Osteoblast (primary cell): ENCODE results near the gene INO80. TPM values are rescaled to one million over a fixed set of nuclear protein-coding genes. Genes with fewer than 3 reads are reported as not detected.
A peak's percentile ranks its signal among the peaks of the same experiment; 100 is the strongest.

Source experiments
- DNase-seq: peaks from one replicate; pipeline ENCODE4 v3.0.0; 2011; ENCODE audit warnings: low spot score, mixed read lengths; ENCODE audit not compliant: insufficient read length; ENCODE audit errors: missing footprints
- H2AFZ ChIP-seq: 2 replicates; pipeline ENCODE4 v1.6.0; 2011; ENCODE audit warnings: mild to moderate bottlenecking, low read length
- H3K27ac ChIP-seq: 2 replicates; pipeline ENCODE4 v1.5.1; 2011; ENCODE audit warnings: mild to moderate bottlenecking, low read depth, low read length, moderate library complexity
- H3K27me3 ChIP-seq: 2 replicates; pipeline ENCODE4 v1.6.0; 2012; ENCODE audit warnings: mild to moderate bottlenecking, control low read depth, inconsistent platforms, low read length, moderate library complexity; ENCODE audit not compliant: insufficient read depth
- H3K36me3 ChIP-seq: 2 replicates; pipeline ENCODE4 v1.5.1; 2011; ENCODE audit warnings: mild to moderate bottlenecking, low read length, control low read depth, moderate library complexity; ENCODE audit not compliant: insufficient read depth
- H3K4me1 ChIP-seq: 2 replicates; pipeline ENCODE4 v1.5.1; 2011; ENCODE audit warnings: mild to moderate bottlenecking, low read length, control low read depth, moderate library complexity; ENCODE audit not compliant: insufficient read depth
- H3K4me2 ChIP-seq: 2 replicates; pipeline ENCODE4 v1.6.0; 2011; ENCODE audit warnings: mild to moderate bottlenecking, low read length; ENCODE audit not compliant: insufficient read depth
- H3K4me3 ChIP-seq: fragments of 200-600 bp; sonication (generic); 3 replicates; pipeline ENCODE4 v1.5.1; 2012; ENCODE audit warnings: mild to moderate bottlenecking, low read length, inconsistent platforms; ENCODE audit not compliant: insufficient read depth
- H3K79me2 ChIP-seq: 2 replicates; pipeline ENCODE4 v1.6.0; 2012; ENCODE audit warnings: mild to moderate bottlenecking, low read length, control low read depth, inconsistent platforms; ENCODE audit not compliant: insufficient read depth
- H3K9me3 ChIP-seq: 2 replicates; pipeline ENCODE4 v1.5.1; 2011; ENCODE audit warnings: low read depth, low read length, control low read depth
- H4K20me1 ChIP-seq: 2 replicates; pipeline ENCODE4 v1.6.0; 2012; ENCODE audit warnings: mild to moderate bottlenecking, low read length, control low read depth; ENCODE audit not compliant: insufficient read depth
- total RNA-seq: library from RNA; depleted of rRNA; stranded (reverse); fragments of >200 nt; gene quantifications from 2 replicates; pipeline ENCODE4 v1.2.3, GENCODE V29; 2012
- TF ChIP-seq, protein P1 (sequence below): IDR thresholded peaks from 2 replicates; pipeline ENCODE4 v1.5.1; 2011; ENCODE audit warnings: mild to moderate bottlenecking, low read depth, low read length, moderate library complexity; ENCODE audit errors: extremely low read depth

INO80 gene
- total RNA-seq, 1 donor: 23.5 TPM

DNA sequence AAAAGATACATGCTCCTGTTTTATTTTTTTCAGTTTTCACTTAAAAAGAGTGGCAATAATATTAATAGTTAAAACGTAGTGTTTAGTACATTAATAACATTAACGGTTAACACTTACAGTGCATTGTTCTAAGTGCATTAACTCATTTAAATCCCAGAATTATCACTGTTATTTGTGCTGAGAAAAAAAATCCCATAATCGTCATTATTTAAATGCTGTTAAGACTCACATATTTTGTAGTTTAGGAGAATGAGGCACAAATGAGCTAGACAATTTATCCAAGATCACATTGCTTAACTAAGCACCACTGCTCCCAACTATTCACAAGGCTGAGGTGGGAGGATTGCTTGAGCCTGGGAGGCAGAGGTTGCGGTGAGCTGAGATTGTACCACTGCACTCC is 127.9 kb downstream of the INO80 start:
- no peak overlapping the region for H3K27ac ChIP-seq
- H4K20me1 ChIP-seq: no peaks in the 10 kb centered on the region
- no peak overlapping the region for H2AFZ ChIP-seq
- H3K9me3 ChIP-seq: no peaks in the 10 kb centered on the region
- peaks cover 37% of the 10 kb centered on the region for H3K4me1 ChIP-seq
- H3K4me2 ChIP-seq: no peak overlapping the region
- H3K27me3 ChIP-seq: no peaks in the 10 kb centered on the region
- no peak for DNase-seq
- peaks cover 45% of the 10 kb centered on the region for H3K36me3 ChIP-seq
- peaks cover 2% of the 10 kb centered on the region for H3K79me2 ChIP-seq
- TF ChIP-seq, protein P1, sequence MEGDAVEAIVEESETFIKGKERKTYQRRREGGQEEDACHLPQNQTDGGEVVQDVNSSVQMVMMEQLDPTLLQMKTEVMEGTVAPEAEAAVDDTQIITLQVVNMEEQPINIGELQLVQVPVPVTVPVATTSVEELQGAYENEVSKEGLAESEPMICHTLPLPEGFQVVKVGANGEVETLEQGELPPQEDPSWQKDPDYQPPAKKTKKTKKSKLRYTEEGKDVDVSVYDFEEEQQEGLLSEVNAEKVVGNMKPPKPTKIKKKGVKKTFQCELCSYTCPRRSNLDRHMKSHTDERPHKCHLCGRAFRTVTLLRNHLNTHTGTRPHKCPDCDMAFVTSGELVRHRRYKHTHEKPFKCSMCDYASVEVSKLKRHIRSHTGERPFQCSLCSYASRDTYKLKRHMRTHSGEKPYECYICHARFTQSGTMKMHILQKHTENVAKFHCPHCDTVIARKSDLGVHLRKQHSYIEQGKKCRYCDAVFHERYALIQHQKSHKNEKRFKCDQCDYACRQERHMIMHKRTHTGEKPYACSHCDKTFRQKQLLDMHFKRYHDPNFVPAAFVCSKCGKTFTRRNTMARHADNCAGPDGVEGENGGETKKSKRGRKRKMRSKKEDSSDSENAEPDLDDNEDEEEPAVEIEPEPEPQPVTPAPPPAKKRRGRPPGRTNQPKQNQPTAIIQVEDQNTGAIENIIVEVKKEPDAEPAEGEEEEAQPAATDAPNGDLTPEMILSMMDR: no peak
- H3K4me3 ChIP-seq: no peak overlapping the region

DNA sequence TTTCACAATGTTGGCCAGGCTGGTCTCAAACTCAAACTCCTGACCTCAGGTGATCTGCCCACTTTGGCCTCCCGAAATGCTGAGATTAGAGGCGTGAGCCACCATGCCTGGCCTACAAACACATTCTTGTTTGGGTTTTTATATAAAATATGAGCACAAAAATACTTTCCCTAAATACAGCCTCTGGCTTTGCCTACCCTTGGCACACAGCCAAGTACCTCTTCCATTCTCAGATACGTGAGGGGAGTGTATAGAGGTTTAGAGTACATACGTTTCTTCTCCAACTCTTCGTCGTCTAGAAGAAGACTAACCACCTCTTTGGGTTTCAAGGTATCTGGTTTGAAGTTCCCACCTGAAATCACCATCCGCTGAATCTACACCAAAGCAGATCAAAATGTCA is 129.3 kb downstream of the INO80 start:
- Histone ChIP-seq H4K20me1 (no peaks in the 10 kb centered on the region), H3K4me2 (no peak overlapping the region), H3K79me2 (peaks cover 3% of the 10 kb centered on the region), H3K9me3 (no peaks in the 10 kb centered on the region), H3K4me3 (no peak overlapping the region), H3K27ac (peak overlapping the region; percentile 96), H3K27me3 (no peaks in the 10 kb centered on the region), H2AFZ (no peak overlapping the region), H3K4me1 (peaks cover 46% of the 10 kb centered on the region), H3K36me3 (peaks cover 54% of the 10 kb centered on the region)
- TF ChIP-seq, protein P1: no peak
- no peak for DNase-seq

DNA sequence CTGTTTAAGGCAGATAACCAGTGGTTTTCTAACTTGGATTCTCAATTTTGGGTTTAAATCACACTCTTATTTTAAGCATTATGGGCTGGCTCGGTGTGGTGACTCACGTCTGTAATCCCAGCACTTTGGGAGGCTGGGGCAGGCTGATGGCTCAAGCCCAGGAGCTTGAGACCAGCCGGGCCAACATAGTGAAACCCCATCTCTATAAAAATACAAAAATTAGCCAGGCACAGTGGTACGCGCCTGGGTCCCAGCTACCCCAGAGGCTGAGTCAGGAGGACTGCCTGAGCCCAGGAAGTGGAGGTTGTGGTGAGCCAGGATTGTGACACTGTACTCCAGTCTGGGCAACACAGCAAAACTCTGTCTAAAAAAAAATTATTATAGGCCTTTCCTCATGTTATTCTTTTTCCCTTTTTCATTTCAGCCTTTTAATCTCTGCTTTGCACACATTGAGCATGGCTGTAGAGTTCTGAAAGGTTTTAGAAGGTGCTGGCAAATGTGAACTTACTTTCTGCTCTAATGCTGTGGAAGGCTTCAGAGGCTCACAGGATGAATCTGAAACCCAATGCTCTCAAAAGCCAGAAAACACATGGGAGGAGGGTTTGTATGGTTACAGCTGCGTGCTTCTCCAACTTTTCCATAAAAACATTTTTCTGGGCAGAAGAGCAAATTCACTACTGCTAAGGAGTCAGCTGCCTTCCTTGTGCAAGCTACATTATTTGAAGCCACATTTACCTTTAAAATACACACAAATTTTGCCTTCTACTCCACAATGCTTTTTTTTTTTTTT is 130.3 kb downstream of the INO80 start:
- Histone ChIP-seq H4K20me1 (no peaks in the 10 kb centered on the region), H3K4me2 (peak overlapping the region; percentile 60)
- no peak for DNase-seq

DNA sequence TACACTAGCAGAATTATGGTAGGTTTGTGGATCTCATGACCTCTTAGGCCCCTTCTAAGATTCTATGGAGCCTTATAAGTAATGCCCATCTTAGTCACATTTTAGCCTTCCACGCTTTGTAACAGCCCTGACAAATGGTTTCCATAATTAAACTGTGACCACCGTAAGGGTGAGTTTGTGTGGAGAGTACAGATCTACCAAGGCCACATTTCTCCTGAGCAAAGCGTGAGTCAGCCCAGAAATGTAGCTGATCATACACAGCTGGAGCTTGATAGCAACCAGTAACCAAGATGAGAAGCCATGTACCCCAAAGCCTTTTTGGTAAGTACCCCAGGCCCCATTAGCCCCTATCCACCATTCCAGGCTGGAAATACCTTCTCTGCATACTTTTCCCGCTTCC is 131.1 kb downstream of the INO80 start:
- peak; percentile 81 for DNase-seq
- Histone ChIP-seq H3K4me1 (peaks cover 49% of the 10 kb centered on the region), H3K9me3 (no peaks in the 10 kb centered on the region), H3K4me2 (peak overlapping the region; percentile 60), H2AFZ (no peak overlapping the region), H3K36me3 (peaks cover 68% of the 10 kb centered on the region), H3K79me2 (peaks cover 5% of the 10 kb centered on the region), H3K4me3 (peak overlapping the region; percentile 36), H3K27me3 (no peaks in the 10 kb centered on the region), H4K20me1 (no peaks in the 10 kb centered on the region), H3K27ac (peak overlapping the region; percentile 96)
- TF ChIP-seq, protein P1: no peak

More for the DNA sequence above, 130.3 kb downstream of the INO80 start:
- no peaks in the 10 kb centered on the region for H3K27me3 ChIP-seq
- H2AFZ ChIP-seq: no peak overlapping the region
- H3K36me3 ChIP-seq: peaks cover 65% of the 10 kb centered on the region
- H3K79me2 ChIP-seq: peaks cover 6% of the 10 kb centered on the region
- H3K4me3 ChIP-seq: peak overlapping the region; percentile 36
- peaks cover 49% of the 10 kb centered on the region for H3K4me1 ChIP-seq
- H3K9me3 ChIP-seq: no peaks in the 10 kb centered on the region
- H3K27ac ChIP-seq: peak overlapping the region; percentile 96
- TF ChIP-seq, protein P1: no peak
